HG03039 (cell line): ENCODE measurements around the gene SPDYE5.
A peak's percentile ranks its signal among the peaks of the same experiment; 100 is the strongest.
"Not testable (repeated sequence)": the region's sequence is repeated elsewhere in the genome, so short reads cannot be mapped to it uniquely, and the experiment has no call there.

Source experiments
- ATAC-seq: cut with Tn5 transposase; IDR thresholded peaks from one replicate; pipeline ENCODE4 v1.9.1; 2021; ENCODE audit warnings: mild to moderate bottlenecking, moderate library complexity; ENCODE audit not compliant: unreplicated experiment

Gene SPDYE5, protein sequence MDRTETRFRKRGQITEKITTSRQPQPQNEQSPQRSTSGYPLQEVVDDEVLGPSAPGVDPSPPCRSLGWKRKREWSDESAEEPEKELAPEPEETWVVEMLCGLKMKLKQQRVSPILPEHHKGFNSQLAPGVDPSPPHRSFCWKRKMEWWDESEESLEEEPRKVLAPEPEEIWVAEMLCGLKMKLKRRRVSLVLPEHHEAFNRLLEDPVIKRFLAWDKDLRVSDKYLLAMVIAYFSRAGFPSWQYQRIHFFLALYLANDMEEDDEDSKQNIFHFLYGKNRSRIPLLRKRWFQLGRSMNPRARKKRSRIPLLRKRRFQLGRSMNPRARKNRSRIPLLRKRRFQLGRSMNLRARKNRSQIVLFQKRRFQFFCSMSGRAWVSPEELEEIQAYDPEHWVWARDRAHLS

DNA sequence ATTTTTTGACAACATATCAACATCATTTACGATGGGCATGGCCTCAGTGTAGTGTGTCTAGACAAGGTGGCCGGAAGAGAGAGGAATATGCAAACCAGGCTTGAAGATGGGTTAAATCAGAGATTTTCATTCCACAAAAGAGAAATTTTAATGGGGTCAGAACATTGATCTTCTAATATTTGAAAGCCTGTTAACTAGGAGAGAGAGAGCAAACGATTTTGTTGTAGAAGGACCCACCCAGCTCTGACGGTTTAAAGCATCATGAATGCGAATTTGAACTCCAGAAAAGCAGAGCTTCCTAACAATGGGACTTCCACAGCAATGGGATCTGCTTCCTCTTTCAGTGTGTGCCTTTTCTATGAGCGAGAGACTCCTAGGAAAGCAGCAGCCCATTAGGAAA, at the start of gene SPDYE5:
TSS of gene SPDYE5 (plus strand) at position 301 of the 400 bp plus-strand sequence. CDS start 1,728 bp downstream, outside the sequence.
- not testable (repeated sequence) for ATAC-seq

DNA sequence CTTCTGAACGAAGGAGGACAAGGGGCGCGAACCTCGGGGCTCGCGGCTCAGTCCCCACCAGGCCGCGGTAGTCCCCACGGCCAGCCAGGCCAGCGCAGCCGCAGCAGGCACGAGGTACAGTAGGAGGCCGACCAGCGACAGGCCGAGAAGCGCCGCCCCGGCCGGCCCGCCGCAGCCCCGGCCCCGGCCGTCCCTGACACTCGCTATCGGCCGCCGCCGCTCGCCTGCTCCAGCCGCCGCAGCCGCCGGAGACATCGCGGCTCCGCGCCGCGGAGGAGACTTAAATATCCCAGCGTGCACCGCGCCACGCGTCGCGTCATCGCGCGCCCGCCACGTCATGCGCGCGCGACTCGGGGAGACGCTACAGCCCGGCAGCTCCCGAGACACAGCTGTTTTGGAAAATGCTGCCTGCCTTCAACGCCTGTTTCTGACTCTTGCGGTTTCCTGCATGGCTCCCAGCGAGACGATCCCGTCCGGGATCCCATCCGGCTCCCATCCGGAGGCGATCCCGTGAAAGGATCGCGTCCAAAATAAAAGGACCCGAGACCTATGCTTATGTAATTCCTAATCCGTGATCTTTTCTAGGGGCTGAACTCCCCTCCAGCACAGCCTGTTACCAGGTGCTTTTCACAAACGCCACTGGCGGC, 49.5 kb upstream of the SPDYE5 start:
- ATAC-seq, result peak; percentile 93

- ATAC-seq, result not testable (repeated sequence)
Measured at GRCh38 chr7:75449946-75450345, 42.2 kb upstream of the SPDYE5 start.

DNA sequence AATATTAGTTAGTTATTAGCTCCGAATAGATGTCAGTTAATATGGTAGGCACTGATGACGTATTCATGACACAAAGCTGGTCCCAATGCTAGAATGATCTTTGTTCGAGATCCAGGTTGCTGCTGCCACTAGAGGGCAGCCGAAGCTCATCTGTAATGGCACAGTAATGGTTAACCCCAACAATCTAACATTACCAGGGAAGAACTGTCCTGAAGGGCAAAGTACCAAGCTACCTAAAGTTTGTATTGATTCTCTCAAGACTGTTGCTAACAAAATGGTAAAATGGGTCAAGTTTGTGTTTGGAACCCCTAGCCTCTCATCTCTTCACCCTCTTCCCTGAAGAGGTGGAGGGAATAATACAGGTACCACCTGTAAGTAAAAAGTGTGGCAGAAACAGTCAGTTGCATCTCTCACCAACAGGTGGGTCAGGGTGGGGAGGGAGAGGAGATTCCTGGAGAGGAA, 39.6 kb upstream of the SPDYE5 start:
- peak; percentile 56 for ATAC-seq

GRCh38 chr7:75456403-75456802, 35.7 kb upstream of the SPDYE5 start:
- ATAC-seq, result not testable (repeated sequence)

GRCh38 chr7:75458034-75458433, 34.1 kb upstream of the SPDYE5 start:
- ATAC-seq, result not testable (repeated sequence)

DNA sequence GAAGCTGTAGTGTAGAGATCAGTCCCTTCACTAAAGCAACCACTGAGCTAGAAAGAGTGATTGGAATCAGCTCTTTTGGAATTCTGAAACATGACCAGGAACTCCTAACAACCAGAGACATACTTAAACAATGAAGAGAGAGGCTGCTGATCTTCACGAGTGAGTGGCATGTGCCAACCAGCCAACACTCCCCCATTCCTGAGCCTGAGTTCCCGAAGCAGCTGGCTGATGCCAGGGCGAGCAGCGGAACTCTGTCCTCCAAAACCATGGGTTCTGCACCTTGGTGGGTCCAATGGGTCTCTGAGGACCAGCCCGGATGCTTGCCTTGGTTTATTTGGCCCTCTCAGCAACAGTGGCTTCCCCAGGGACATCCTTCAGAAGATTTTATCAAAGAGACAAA, 31.6 kb upstream of the SPDYE5 start:
- ATAC-seq, result not testable (repeated sequence)

DNA sequence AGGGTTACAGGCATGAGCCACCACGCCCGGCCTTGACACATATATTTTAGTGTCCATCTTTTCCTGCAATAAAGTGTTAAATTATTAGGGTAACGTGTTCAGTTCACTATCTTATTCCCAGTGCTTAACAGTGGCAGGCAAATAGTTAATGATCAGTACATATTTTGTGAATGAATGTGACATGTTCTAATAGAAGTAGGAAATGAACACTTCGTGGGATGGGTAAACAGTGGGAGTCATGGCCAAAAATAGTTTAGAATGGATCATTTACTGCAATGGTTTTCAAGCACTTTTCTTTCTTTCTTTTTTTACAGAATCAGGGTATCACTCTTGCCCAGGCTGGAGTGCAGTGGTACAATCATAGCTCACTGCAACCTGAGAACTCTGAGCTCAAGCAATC, 22.0 kb upstream of the SPDYE5 start:
- ATAC-seq, result not testable (repeated sequence)

- ATAC-seq, result not testable (repeated sequence)
Measured at GRCh38 chr7:75477457-75477856, 14.7 kb upstream of the SPDYE5 start.

- ATAC-seq, result not testable (repeated sequence)
Measured at GRCh38 chr7:75480313-75480712, 11.8 kb upstream of the SPDYE5 start.

DNA sequence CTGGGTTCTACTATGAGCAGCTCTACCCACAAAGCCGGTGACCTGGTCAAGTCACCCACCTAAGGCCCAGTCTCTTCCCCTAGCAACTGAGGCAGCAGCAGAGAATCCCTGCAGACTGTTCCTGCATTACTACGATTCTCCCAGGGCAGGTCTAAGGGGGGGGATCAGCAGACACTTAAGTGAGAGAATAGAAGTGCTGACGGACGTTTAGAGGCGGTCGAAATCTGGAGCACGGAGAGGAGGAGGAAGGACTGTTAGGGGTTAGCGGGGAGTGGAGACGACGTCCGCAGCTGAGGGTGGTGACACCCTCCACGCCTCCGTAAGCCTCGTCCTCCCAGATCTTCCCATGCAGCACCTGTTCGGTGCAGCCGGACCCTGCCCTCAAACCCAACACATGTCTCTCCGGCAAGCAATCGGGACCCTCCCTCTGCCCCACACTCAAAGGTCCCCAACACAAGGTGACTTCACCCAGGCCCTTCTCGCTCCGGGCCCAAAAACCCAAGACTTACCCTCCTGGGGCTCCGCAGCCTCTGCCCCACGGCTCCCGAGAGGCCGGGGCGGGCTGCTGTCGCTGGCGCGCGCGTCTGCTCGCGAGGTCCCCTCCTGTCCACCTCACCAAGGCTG, 6.7 kb upstream of the SPDYE5 start:
- ATAC-seq, result not testable (repeated sequence)

DNA sequence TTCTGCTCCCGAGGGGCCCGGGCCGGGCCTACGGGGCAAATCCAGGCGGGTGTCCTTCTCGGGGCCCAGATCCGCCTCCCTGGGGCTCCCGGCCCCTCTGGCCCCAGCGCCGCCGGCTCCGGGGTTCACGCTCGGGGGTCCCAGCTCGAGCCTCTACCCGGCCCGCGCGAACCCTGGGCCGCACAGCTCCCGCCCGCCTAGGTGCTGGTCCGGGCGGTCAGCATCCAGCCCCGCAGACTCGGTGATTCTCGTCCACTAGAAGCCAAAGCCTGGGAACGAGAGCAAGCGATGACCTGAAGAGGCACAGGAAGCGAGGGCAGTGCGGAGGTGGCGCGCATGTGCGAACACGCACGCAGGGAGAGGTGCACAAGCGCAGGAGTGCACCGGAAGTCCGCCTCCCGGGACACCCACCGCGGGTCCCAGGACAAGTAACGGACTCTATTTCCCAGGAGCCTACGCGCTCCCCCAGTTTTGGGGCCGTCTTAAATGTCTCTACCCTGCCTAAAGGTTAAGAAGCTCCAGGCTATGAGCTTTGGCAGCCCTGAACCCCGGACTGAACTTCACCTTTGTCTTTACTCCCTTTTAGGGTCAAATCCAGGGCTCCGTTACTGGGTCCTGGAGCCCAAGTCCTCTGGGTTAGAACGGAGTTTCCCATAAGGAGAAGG, 6.0 kb upstream of the SPDYE5 start, which contains the start of gene POM121C:
TSS of gene POM121C (minus strand) at position 321 of the 665 bp plus-strand sequence. CDS start 44,803 bp downstream, outside the sequence.
- ATAC-seq, result peak; percentile 97

- ATAC-seq, result not testable (repeated sequence)
Measured at GRCh38 chr7:75509033-75509432, 16.9 kb downstream of the SPDYE5 start.

DNA sequence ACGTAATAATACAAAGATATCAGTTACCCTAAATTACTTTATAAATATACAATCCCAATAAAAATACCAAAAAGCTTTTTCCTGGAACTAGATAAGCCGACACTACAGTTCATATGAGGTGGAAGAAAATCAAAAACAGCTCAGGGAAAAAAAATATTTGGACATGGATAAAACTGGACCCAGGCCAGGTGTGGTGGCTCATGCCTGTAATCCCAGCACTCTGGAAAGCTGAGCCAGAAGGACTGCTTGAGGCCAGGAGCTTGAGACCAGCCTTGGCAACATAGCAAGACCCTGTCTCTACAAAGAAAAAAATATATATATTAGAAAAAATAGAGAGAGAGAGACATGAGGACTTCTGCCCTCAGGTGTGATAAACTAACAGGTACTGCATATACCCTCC, 26.7 kb downstream of the SPDYE5 start:
- not testable (repeated sequence) for ATAC-seq

DNA sequence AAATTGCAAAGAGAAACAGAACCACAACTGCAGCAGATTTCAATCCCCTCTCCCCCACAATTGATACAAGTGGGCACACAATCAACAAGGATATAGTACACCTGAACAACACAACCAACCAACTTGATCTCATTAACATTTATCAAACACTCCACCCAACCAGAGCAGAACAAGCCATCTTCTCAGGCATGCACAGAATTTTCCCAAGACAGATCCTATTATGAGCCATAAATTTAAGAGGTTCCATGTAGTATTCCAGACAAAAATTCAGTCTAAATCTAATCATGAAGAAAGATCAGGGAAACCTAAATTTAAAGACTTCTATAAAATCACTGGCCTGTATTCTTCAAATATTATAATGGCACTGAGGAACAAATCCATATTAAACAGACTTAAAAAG, 29.6 kb downstream of the SPDYE5 start:
- not testable (repeated sequence) for ATAC-seq

GRCh38 chr7:75527224-75527722, 35.2 kb downstream of the SPDYE5 start:
- ATAC-seq, result not testable (repeated sequence)

DNA sequence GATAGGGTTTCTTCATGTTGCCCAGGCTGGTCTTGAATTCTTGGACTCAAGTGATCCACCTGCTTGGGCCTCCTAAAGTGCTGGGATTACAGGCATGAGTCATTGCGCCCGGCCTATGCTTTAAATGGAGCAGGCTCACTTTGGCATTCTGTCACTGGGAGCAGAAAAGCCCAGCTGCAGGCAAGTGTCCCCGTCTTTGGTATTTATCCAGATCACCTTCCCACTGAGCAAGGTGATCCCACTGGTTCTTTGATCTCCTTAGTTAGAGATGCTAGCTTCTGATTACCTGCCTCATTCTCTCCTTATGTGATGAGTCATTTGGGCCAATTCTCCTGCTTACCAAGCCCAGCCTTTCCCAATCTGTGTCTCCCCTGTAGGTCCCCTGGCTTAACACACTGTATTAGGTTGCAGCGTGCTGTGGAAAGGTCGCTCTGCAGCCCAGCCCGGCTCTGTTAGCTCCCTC, 39.3 kb downstream of the SPDYE5 start:
- no peak for ATAC-seq

GRCh38 chr7:75532639-75533038, 40.5 kb downstream of the SPDYE5 start:
- ATAC-seq, result no peak

DNA sequence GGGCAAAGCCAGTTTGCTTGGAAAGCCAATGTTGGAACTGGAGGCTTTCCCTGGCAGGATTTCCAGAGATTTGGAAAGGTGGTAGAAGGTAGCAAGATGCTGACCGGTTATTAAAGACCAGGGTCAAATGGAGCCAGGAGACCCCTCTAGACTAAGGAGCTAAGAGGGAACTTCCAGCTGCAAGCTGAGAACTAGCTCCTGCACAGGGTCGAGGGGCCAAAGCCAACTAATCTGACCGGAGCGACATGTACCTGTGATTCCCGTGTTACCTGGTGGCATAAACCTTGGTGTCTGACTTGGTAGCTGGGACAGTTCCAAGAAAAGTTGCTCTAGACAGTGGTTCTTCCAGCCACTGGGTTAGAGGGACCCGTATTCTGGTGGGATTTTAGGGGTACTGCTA, 41.8 kb downstream of the SPDYE5 start:
- ATAC-seq, result no peak

- ATAC-seq, result no peak
Measured at GRCh38 chr7:75534727-75535307, 42.7 kb downstream of the SPDYE5 start.
